ENCODE measurements around the gene RUNX3.

Gene RUNX3

GRCh38 chr1:24946861-24947658, 17.0 kb upstream of the RUNX3 start:
- DNase-seq, result no peak

- no peak for DNase-seq
These were observed 15.6 kb upstream of the RUNX3 start for GRCh38 chr1:24945354-24946326.

- DNase-seq, result no peak
These were observed 14.2 kb upstream of the RUNX3 start for GRCh38 chr1:24944318-24944717.

GRCh38 chr1:24942789-24943188, 12.7 kb upstream of the RUNX3 start:
- no peak for DNase-seq

- DNase-seq, result no peak
These were observed 11.5 kb upstream of the RUNX3 start for GRCh38 chr1:24941564-24941963.

GRCh38 chr1:24940231-24940630, 10.2 kb upstream of the RUNX3 start:
- DNase-seq, result no peak

- DNase-seq, result no peak
These were observed 9.7 kb upstream of the RUNX3 start for GRCh38 chr1:24939675-24940193.

- DNase-seq, result no peak
These were observed 9.1 kb upstream of the RUNX3 start for GRCh38 chr1:24939040-24939674.

- DNase-seq, result no peak
These were observed 8.2 kb upstream of the RUNX3 start for GRCh38 chr1:24938276-24938675.

GRCh38 chr1:24936684-24937083, 6.6 kb upstream of the RUNX3 start:
- DNase-seq, result no peak

GRCh38 chr1:24935615-24936484, 5.8 kb upstream of the RUNX3 start:
- no peak for DNase-seq

GRCh38 chr1:24935196-24935526, 5.1 kb upstream of the RUNX3 start:
- DNase-seq, result no peak

- DNase-seq, result no peak
These were observed 4.5 kb upstream of the RUNX3 start for GRCh38 chr1:24934310-24935195.

- peak; percentile 14 for DNase-seq
These were observed 3.4 kb upstream of the RUNX3 start for GRCh38 chr1:24933468-24933867.

GRCh38 chr1:24932725-24933294, 2.7 kb upstream of the RUNX3 start:
- DNase-seq, result no peak

GRCh38 chr1:24932284-24932683, 2.2 kb upstream of the RUNX3 start:
- DNase-seq, result no peak

GRCh38 chr1:24931468-24932231, 1.6 kb upstream of the RUNX3 start:
- DNase-seq, result no peak

- no peak for DNase-seq
These were observed 1.0 kb upstream of the RUNX3 start for GRCh38 chr1:24931146-24931467.

- DNase-seq, result no peak
These were observed 447 bp downstream of the RUNX3 start for GRCh38 chr1:24929398-24930259.

Measured in left hindlimb (tissue), 1 donor.